ENCODE data around the gene LCN10. TPM values are rescaled to one million over a fixed set of nuclear protein-coding genes. Genes with fewer than 3 reads are reported as not detected.
"Not testable (repeated sequence)": the region's sequence is repeated elsewhere in the genome, so short reads cannot be mapped to it uniquely, and the experiment has no call there.

The LCN10 gene
- total RNA-seq, 4 donors from 2014 or later, result 0.96 to 33.6 (median 3.3) TPM

DNA sequence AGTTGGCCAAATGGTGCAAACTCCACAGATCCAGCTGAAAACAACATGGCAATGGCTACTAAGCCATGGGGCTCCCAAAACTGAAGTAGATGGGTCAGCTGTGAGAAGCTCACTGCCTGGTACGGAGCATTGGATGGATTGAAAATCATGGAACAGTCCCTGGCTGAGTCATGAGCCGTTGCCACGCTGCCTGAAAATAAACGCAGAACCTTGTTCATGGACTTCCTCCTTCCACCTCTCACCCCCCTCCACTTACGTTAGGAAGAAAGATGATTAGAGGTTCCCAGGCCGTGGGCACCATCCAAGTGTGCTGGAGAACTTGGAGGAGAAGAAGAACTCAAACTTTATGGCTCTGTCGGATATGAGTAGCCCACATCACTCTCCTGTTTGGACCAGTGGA is 37.2 kb downstream of the LCN10 start:
- intact Hi-C loops (cut with DNase I; ENCODE audit: low total_unique reads), result no loop called here
- Histone ChIP-seq H3K27ac (no peak overlapping the region), H3K9me3 (no peaks in the 10 kb centered on the region), H3K4me1 (peaks cover 0 to 6% (median 3%) of the 10 kb centered on the region in 4 donors), H3K36me3 (no peaks in the 10 kb centered on the region), H3K27me3 (peaks cover 29% of the 10 kb centered on the region), H3K4me3 (no peak overlapping the region)
- WGBS, 2 donors (ENCODE audit: low coverage in 1 of 2), result 44% methylated on average over 7 of the region's 7 CpGs; no CpG with 5 or more reads in 1 of the 2 donors
- in situ Hi-C loops (cut with MboI; ENCODE audit: low pct_ligation_motif_present in 1 of 4, low pct_unique_long_range_greater_than_20kb in 1 of 4, low sequenced_read_pairs in 3 of 4), result no loop called here
- TF ChIP-seq POLR2AphosphoS5 (IDR thresholded peaks at IDR 0.05) (no peak), EP300 (IDR thresholded peaks at IDR 0.05; ENCODE audit: low read depth) (no peak), POLR2A (IDR thresholded peaks at IDR 0.05) (no peak)
- TF ChIP-seq, protein P1, sequence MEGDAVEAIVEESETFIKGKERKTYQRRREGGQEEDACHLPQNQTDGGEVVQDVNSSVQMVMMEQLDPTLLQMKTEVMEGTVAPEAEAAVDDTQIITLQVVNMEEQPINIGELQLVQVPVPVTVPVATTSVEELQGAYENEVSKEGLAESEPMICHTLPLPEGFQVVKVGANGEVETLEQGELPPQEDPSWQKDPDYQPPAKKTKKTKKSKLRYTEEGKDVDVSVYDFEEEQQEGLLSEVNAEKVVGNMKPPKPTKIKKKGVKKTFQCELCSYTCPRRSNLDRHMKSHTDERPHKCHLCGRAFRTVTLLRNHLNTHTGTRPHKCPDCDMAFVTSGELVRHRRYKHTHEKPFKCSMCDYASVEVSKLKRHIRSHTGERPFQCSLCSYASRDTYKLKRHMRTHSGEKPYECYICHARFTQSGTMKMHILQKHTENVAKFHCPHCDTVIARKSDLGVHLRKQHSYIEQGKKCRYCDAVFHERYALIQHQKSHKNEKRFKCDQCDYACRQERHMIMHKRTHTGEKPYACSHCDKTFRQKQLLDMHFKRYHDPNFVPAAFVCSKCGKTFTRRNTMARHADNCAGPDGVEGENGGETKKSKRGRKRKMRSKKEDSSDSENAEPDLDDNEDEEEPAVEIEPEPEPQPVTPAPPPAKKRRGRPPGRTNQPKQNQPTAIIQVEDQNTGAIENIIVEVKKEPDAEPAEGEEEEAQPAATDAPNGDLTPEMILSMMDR (IDR thresholded peaks at IDR 0.05), result no peak
- DNase-seq, result no peak

DNA sequence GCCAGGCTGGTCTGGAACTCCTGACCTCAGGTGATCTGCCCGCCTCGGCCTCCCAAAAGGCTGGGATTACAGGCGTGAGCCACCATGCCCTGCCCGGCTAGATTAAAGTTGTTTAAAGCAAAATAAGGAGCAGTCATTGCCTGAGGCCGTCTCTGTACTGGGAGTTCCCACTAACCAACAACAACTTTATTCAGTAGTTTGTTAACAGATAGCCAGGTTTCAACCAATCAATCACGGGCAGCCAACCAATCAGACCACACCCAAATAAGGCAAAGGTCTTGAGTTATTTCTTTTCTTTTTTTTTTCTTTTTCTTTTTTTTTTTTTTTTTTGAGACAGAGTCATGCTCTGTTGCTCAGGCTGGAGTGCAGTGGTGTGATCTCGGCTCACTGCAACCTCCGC is 38.0 kb downstream of the LCN10 start:
- not testable (repeated sequence) for H3K36me3 ChIP-seq

GRCh38 chr9:136703276-136703860 is 39.4 kb downstream of the LCN10 start:
- TF ChIP-seq EP300 (IDR thresholded peaks at IDR 0.05; ENCODE audit: low read depth) (no peak), POLR2A (IDR thresholded peaks at IDR 0.05) (no peak), POLR2AphosphoS5 (IDR thresholded peaks at IDR 0.05) (no peak)
- TF ChIP-seq, protein P1 (IDR thresholded peaks at IDR 0.05), result no peak
- H3K27me3 ChIP-seq, result peaks cover 33% of the 10 kb centered on the region
- no peak overlapping the region for H3K27ac ChIP-seq
- DNase-seq, result no peak
- no peaks in the 10 kb centered on the region for H3K36me3 ChIP-seq
- no peaks in the 10 kb centered on the region for H3K9me3 ChIP-seq
- in situ Hi-C loops (cut with MboI; ENCODE audit: low pct_ligation_motif_present in 1 of 4, low pct_unique_long_range_greater_than_20kb in 1 of 4, low sequenced_read_pairs in 3 of 4), result no loop called here
- intact Hi-C loops (cut with DNase I; ENCODE audit: low total_unique reads), result no loop called here
- no peak overlapping the region for H3K4me3 ChIP-seq
- WGBS, 2 donors (ENCODE audit: low coverage in 1 of 2), result 20 to 79% methylated on average over 1 to 12 of the region's 12 CpGs
- H3K4me1 ChIP-seq, result peaks cover 0 to 11% (median 6%) of the 10 kb centered on the region in 4 donors

More for the DNA sequence above, 38.0 kb downstream of the LCN10 start:
- in situ Hi-C loops (cut with MboI; ENCODE audit: low pct_ligation_motif_present in 1 of 4, low pct_unique_long_range_greater_than_20kb in 1 of 4, low sequenced_read_pairs in 3 of 4); H3K4me3 ChIP-seq; H3K27ac ChIP-seq; H3K4me1 ChIP-seq; intact Hi-C loops (cut with DNase I; ENCODE audit: low total_unique reads); DNase-seq; H3K9me3 ChIP-seq: not testable (repeated sequence)
- H3K27me3 ChIP-seq, result peaks cover 29% of the 10 kb centered on the region
- WGBS, 2 donors (ENCODE audit: low coverage in 1 of 2), result 72 to 87% methylated on average over 3 to 8 of the region's 8 CpGs

GRCh38 chr9:136701668-136702053 is 41.1 kb downstream of the LCN10 start:
- H3K27ac ChIP-seq, result peak overlapping the region in 1 of 4 donors; percentile 13
- H3K4me3 ChIP-seq, result no peak overlapping the region
- H3K9me3 ChIP-seq, result no peaks in the 10 kb centered on the region
- H3K27me3 ChIP-seq, result peaks cover 37% of the 10 kb centered on the region
- no peaks in the 10 kb centered on the region for H3K36me3 ChIP-seq
- TF ChIP-seq POLR2AphosphoS5 (IDR thresholded peaks at IDR 0.05) (no peak), EP300 (IDR thresholded peaks at IDR 0.05; ENCODE audit: low read depth) (no peak), POLR2A (IDR thresholded peaks at IDR 0.05) (no peak)
- TF ChIP-seq, protein P1 (IDR thresholded peaks at IDR 0.05), result no peak
- 46 to 60% methylated on average over 1 to 10 of the region's 10 CpGs for WGBS, 2 donors (ENCODE audit: low coverage in 1 of 2)
- in situ Hi-C loops (cut with MboI; ENCODE audit: low pct_ligation_motif_present in 1 of 4, low pct_unique_long_range_greater_than_20kb in 1 of 4, low sequenced_read_pairs in 3 of 4) (no loop called here), intact Hi-C loops (cut with DNase I; ENCODE audit: low total_unique reads) (no loop called here)
- no peak for DNase-seq
- peaks cover 6 to 24% (median 18%) of the 10 kb centered on the region in 4 donors for H3K4me1 ChIP-seq

Measured in transverse colon (tissue), 4 donors.